Transverse colon (tissue), 3 donors: ENCODE data around the gene NR5A2.

Experiments used
- POLR2A ChIP-seq: fragments of 450-650 bp; IDR thresholded peaks from one replicate; pipeline ENCODE4 v1.6.1; 2016; ENCODE audit warnings: antibody characterized with exemption, mild to moderate bottlenecking, moderate library complexity
- TF ChIP-seq, protein P1 (sequence below), 5 experiments: fragments of 200-600 bp in 3 of 5; fragments of 450-650 bp in 2 of 5; sonication (generic) in 3 of 5; IDR thresholded peaks; 1 replicate in 2 of 5; 2 replicates in 3 of 5; pipeline ENCODE4 v1.5.1; 2016 to 2017; ENCODE audit warnings: antibody characterized with exemption in 5 of 5, inconsistent platforms in 3 of 5, mild to moderate bottlenecking in 2 of 5, moderate library complexity in 1 of 5

DNA sequence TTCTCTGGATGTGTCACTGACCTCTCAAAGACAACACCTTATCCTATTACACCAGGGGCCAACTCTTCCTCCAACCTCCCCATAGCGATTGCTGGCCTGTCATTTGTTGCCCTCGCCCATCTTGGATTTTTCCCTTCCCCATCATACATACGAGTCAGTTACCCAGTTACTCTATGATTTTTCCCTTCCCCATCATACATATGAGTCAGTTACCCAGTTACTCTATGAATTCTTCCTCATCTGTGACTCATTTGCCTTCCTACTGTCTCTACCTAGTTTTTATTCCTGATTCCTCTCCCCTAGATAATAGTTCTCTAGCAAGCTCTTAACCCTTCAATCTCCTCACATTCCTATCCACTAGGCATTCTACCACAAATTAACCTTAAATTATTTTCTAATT is 178.8 kb downstream of the NR5A2 start:
- TF ChIP-seq, protein P1, sequence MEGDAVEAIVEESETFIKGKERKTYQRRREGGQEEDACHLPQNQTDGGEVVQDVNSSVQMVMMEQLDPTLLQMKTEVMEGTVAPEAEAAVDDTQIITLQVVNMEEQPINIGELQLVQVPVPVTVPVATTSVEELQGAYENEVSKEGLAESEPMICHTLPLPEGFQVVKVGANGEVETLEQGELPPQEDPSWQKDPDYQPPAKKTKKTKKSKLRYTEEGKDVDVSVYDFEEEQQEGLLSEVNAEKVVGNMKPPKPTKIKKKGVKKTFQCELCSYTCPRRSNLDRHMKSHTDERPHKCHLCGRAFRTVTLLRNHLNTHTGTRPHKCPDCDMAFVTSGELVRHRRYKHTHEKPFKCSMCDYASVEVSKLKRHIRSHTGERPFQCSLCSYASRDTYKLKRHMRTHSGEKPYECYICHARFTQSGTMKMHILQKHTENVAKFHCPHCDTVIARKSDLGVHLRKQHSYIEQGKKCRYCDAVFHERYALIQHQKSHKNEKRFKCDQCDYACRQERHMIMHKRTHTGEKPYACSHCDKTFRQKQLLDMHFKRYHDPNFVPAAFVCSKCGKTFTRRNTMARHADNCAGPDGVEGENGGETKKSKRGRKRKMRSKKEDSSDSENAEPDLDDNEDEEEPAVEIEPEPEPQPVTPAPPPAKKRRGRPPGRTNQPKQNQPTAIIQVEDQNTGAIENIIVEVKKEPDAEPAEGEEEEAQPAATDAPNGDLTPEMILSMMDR (IDR thresholded peaks at IDR 0.05), result no peak
- no peak for TF ChIP-seq POLR2A
